Transverse colon (tissue), 4 donors: Measurements from ENCODE around the gene TEK. TPM values are rescaled to one million over a fixed set of nuclear protein-coding genes. Genes with fewer than 3 reads are reported as not detected.

Experiments used
- DNase-seq: peaks from one replicate; pipeline ENCODE4 v3.0.0-alpha.2; 2019
- H3K27ac ChIP-seq, 4 donors: fragments of 200-600 bp; sonication (generic); 2 replicates each; pipeline ENCODE4 v1.5.1; 2016 to 2018; ENCODE audit warnings: inconsistent platforms in 4 of 4
- H3K27me3 ChIP-seq: fragments of 200-600 bp; sonication (generic); 2 replicates; pipeline ENCODE4 v1.5.1; 2017; ENCODE audit warnings: inconsistent platforms
- H3K36me3 ChIP-seq, 4 donors: fragments of 200-600 bp; sonication (generic); 2 replicates each; pipeline ENCODE4 v1.5.1; 2017 to 2019; ENCODE audit warnings: inconsistent platforms in 4 of 4
- H3K4me1 ChIP-seq, 4 donors: fragments of 200-600 bp; sonication (generic); 2 replicates each; pipeline ENCODE4 v1.5.1; 2017 to 2020; ENCODE audit warnings: inconsistent platforms in 4 of 4
- H3K4me3 ChIP-seq, 4 donors: fragments of 200-600 bp; sonication (generic); 1 replicate in 1 of 4; 2 replicates in 3 of 4; pipeline versions ENCODE4 v1.5.1 to v1.6.1; 2017 to 2019; ENCODE audit warnings: inconsistent platforms in 4 of 4
- H3K9me3 ChIP-seq, 2 donors: fragments of 200-600 bp; sonication (generic); 2 replicates each; pipeline ENCODE4 v1.5.1; 2017 to 2019; ENCODE audit warnings: inconsistent platforms in 2 of 2
- CTCF ChIP-seq, 5 experiments: fragments of 200-600 bp in 3 of 5; fragments of 450-650 bp in 2 of 5; sonication (generic) in 3 of 5; IDR thresholded peaks; 1 replicate in 2 of 5; 2 replicates in 3 of 5; pipeline ENCODE4 v1.5.1; 2016 to 2017; ENCODE audit warnings: antibody characterized with exemption in 5 of 5, inconsistent platforms in 3 of 5, mild to moderate bottlenecking in 2 of 5, moderate library complexity in 1 of 5
- EP300 ChIP-seq: sonication (generic); formaldehyde crosslinking; IDR thresholded peaks from one replicate; pipeline ENCODE4 v1.6.1; 2017; ENCODE audit warnings: antibody characterized with exemption, low read depth
- POLR2A ChIP-seq: fragments of 450-650 bp; IDR thresholded peaks from one replicate; pipeline ENCODE4 v1.6.1; 2016; ENCODE audit warnings: antibody characterized with exemption, mild to moderate bottlenecking, moderate library complexity
- POLR2AphosphoS5 ChIP-seq, 3 donors: sonication (generic); formaldehyde crosslinking; IDR thresholded peaks; one replicate each; pipeline ENCODE4 v1.6.1; 2016; ENCODE audit warnings: antibody characterized with exemption in 3 of 3
- WGBS, 2 donors: methylation state at CpG; one replicate each; pipeline ENCODE4 v1.1.5; 2018; ENCODE audit warnings: low coverage in 1 of 2; 5-methylcytosine and 5-hydroxymethylcytosine counted together
- in situ Hi-C, 4 donors: fragments of 200-750 bp; cut with MboI; loops; one replicate each; pipeline versions ENCODE4 v1.15.0 to v1.15.1; 2017; ENCODE audit warnings: low sequenced_read_pairs in 3 of 4, low pct_ligation_motif_present in 1 of 4, low pct_unique_long_range_greater_than_20kb in 1 of 4
- intact Hi-C: fragments of 100-400 bp; cut with DNase I; formaldehyde crosslinking; loops from one replicate; pipeline ENCODE4 v1.15.1; 2023; ENCODE audit warnings: low total_unique reads
- total RNA-seq, 4 donors: library from RNA; depleted of rRNA; stranded (reverse); fragments of >200 nt; gene quantifications; one replicate each; pipeline ENCODE4 v1.1.0, GENCODE V29; 2016

TEK gene
- total RNA-seq, 4 donors from 2014 or later, result 1.5 to 4.0 (median 3.0) TPM

- 75 to 76% methylated on average over 4 of the region's 4 CpGs for WGBS, 2 donors
- intact Hi-C loops, result no loop called here
- in situ Hi-C loops, result no loop called here
- no peak overlapping the region for H3K27ac ChIP-seq
- H3K36me3 ChIP-seq, result no peaks in the 10 kb centered on the region
- H3K4me3 ChIP-seq, result no peak overlapping the region
- no peaks in the 10 kb centered on the region for H3K4me1 ChIP-seq
- H3K9me3 ChIP-seq, result no peaks in the 10 kb centered on the region
- no peak for DNase-seq
- H3K27me3 ChIP-seq, result no peaks in the 10 kb centered on the region
- TF ChIP-seq POLR2A, result no peak
- no peak for TF ChIP-seq POLR2AphosphoS5 (IDR thresholded peaks at IDR 0.05)
- TF ChIP-seq EP300, result no peak
- no peak for TF ChIP-seq CTCF (IDR thresholded peaks at IDR 0.05)
Observed at GRCh38 chr9:27133817-27134216, 24.8 kb downstream of the TEK start.

DNA sequence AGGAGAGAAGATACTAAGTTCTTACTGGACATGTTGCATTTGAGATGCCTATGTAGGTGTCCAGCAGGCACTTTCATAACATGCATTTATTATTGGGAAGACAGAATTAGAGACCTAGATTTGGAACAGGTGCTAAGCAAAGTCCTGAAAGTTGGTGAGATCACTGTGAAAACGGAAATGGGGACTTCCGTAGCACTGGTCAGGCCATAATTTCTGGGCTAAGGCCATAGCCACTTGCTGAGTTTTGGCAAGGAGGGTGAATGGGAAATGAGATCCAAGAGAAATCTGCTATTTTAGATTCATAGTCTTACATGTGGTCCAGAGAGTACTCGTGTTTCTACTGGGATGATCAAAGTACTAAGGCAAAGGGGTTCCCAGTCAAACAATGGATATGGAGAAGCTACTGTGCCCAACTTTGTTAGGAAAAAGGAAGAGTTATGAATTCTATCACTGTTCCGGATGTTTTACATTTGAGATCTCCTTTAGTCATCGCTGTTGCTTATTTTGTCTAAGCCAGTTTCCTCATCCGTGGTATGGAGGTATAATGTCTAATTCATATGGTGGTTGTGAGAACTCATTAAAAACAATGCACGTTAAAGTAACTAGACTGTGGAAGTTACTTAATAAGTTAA is 33.4 kb downstream of the TEK start:
- intact Hi-C loops, result no loop called here
- no peak for TF ChIP-seq POLR2AphosphoS5 (IDR thresholded peaks at IDR 0.05)

GRCh38 chr9:27145143-27145542 is 36.1 kb downstream of the TEK start:
- Histone ChIP-seq H3K4me3 (no peak overlapping the region), H3K36me3 (no peaks in the 10 kb centered on the region), H3K9me3 (no peaks in the 10 kb centered on the region), H3K4me1 (peaks cover 0 to 2% (median 0%) of the 10 kb centered on the region in 4 donors), H3K27ac (no peak overlapping the region), H3K27me3 (no peaks in the 10 kb centered on the region)
- no peak for DNase-seq
- in situ Hi-C loops (no loop called here), intact Hi-C loops (no loop called here)
- 53 to 64% methylated on average over 3 of the region's 3 CpGs for WGBS, 2 donors
- TF ChIP-seq EP300, result no peak

More for the DNA sequence above, 33.4 kb downstream of the TEK start:
- in situ Hi-C loops, result no loop called here
- Histone ChIP-seq H3K4me3 (no peak overlapping the region), H3K27ac (no peak overlapping the region), H3K4me1 (no peaks in the 10 kb centered on the region), H3K27me3 (no peaks in the 10 kb centered on the region), H3K36me3 (no peaks in the 10 kb centered on the region), H3K9me3 (no peaks in the 10 kb centered on the region)
- DNase-seq, result no peak
- 83 to 90% methylated on average over 7 of the region's 7 CpGs for WGBS, 2 donors

- H3K9me3 ChIP-seq, result no peaks in the 10 kb centered on the region
- DNase-seq, result no peak
- intact Hi-C loops (no loop called here), in situ Hi-C loops (no loop called here)
- H3K27ac ChIP-seq, result no peak overlapping the region
- H3K27me3 ChIP-seq, result no peaks in the 10 kb centered on the region
- TF ChIP-seq CTCF (IDR thresholded peaks at IDR 0.05), result no peak
- TF ChIP-seq POLR2AphosphoS5 (IDR thresholded peaks at IDR 0.05), result no peak
- TF ChIP-seq POLR2A, result no peak
- TF ChIP-seq EP300, result no peak
- H3K4me3 ChIP-seq, result no peak overlapping the region
- no peaks in the 10 kb centered on the region for H3K36me3 ChIP-seq
- H3K4me1 ChIP-seq, result peaks cover 2 to 20% (median 8%) of the 10 kb centered on the region in 4 donors
- 56 to 81% methylated on average over 1 to 2 of the region's 2 CpGs for WGBS, 2 donors
Observed at GRCh38 chr9:27149651-27150050, 40.6 kb downstream of the TEK start.

DNA sequence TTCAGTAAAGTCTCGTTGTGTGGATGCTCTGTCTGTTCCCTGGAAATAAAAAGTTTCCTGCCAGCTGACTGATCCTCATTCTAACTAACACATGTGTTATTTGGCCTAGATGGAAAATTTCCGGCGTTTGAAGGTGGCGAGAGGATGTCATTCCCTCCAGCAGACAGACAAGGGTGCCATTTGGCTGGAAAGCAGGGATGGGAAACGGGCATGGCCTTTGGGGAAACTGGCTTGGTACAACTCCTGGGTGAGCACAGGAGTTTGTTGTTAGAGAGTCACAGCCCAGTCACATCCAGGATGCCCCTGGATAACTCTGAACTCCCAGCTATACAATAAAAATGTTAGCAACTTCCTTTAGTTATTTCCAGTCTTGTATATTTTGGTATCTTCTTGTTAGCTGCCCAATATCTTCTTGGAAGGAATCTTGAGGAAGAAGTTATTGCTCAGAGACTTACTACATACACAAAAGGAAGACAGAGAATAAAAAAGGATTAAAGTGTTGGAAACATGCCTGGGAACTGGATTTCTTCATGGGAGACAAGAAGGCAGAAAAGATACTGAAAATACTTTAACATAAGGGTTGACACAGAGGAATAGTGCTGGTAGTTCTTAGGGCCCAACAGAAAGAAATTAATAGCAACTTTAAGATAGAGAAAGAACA is 41.9 kb downstream of the TEK start:
- Histone ChIP-seq H3K27ac (peak overlapping the region; percentile 19 to 73 (median 46)), H3K9me3 (no peaks in the 10 kb centered on the region), H3K4me1 (peaks cover 2 to 20% (median 8%) of the 10 kb centered on the region in 4 donors), H3K27me3 (no peaks in the 10 kb centered on the region), H3K4me3 (no peak overlapping the region), H3K36me3 (no peaks in the 10 kb centered on the region)
- no peak for DNase-seq
- in situ Hi-C loops, result no loop called here
- 40 to 77% methylated on average over 1 to 5 of the region's 5 CpGs for WGBS, 2 donors
- intact Hi-C loops, result no loop called here
- TF ChIP-seq POLR2A (no peak), EP300 (no peak), POLR2AphosphoS5 (IDR thresholded peaks at IDR 0.05) (peak in 1 of 3 donors; percentile 45)
